Bronchial epithelial cell (primary cell): ENCODE measurements around the gene PLEKHG1. TPM values are rescaled to one million over a fixed set of nuclear protein-coding genes. Genes with fewer than 3 reads are reported as not detected.

ENCODE experiments used
- DNase-seq: peaks from one replicate; pipeline ENCODE4 v3.0.0-alpha.2; 2010; ENCODE audit warnings: low read depth
- FAIRE-seq: peaks from 2 replicates; lab custom pipeline; 2011; peaks lifted over from hg19 to GRCh38; lab: Jason Lieb, UNC
- H3K27me3 ChIP-seq: 2 replicates; pipeline ENCODE4 v1.5.1; 2011; ENCODE audit warnings: low read length; ENCODE audit not compliant: control insufficient read depth, insufficient read depth
- H3K36me3 ChIP-seq: 2 replicates; pipeline ENCODE4 v1.5.1; 2011; ENCODE audit warnings: low read length; ENCODE audit not compliant: control insufficient read depth, insufficient read depth
- H3K4me3 ChIP-seq: 2 replicates; pipeline ENCODE4 v1.5.1; 2011; ENCODE audit warnings: mild to moderate bottlenecking, low read depth, low read length, control low read depth
- CTCF ChIP-seq: IDR thresholded peaks from 2 replicates; pipeline ENCODE4 v1.5.1; 2011; ENCODE audit warnings: mild to moderate bottlenecking, moderate library complexity, low read length, control low read depth, inconsistent platforms; ENCODE audit not compliant: insufficient read depth, severe bottlenecking
- total RNA-seq: library from RNA; depleted of rRNA; stranded (reverse); fragments of >200 nt; gene quantifications from 2 replicates; pipeline ENCODE4 v1.2.1, GENCODE V29; 2014

PLEKHG1 gene
- total RNA-seq, 1 donor from 2014 or later, result 10.5 TPM

DNA sequence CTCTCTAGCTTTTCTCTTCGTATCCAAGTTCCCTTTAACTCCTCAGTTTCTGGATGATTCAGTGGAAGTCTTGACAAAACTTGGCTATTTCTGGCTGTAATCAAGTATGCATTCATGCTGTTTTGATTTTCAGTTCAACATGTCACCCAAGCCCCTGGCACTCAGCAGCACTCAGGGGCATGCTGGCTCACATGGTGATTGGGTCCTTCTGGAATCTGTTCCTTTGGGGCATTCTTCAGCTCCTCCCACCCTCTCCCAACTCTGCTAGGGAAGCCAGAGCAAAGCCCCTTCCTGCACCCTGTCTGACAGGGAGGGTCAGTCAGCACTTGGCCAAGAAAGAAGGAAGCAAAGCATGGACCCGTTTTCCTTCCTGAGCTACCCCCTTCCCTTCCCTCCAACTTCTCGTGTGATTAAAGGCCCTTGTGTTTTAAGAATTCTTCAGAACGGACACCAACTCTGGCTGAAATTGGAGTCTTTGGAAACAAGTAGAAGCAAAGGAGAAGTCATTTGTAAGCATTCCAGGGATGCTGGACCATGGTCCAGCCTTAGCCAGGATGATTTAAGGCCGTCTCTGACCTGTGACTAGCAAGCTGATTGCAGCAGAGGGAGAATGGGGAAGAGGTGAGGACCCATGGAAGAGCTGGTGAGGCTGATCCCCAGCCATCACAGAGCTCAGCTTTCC, 7.1 kb downstream of the PLEKHG1 start:
- Histone ChIP-seq H3K36me3 (no peaks in the 10 kb centered on the region), H3K4me3 (no peak overlapping the region), H3K27me3 (no peaks in the 10 kb centered on the region)
- no peak for TF ChIP-seq CTCF
- no peak for FAIRE-seq
- DNase-seq, result no peak

- Histone ChIP-seq H3K27me3 (no peaks in the 10 kb centered on the region), H3K4me3 (no peak overlapping the region), H3K36me3 (no peaks in the 10 kb centered on the region)
- DNase-seq (no peak), FAIRE-seq (no peak)
- TF ChIP-seq CTCF, result no peak
Measured at GRCh38 chr6:150607329-150607650, 7.6 kb downstream of the PLEKHG1 start.

- TF ChIP-seq CTCF, result no peak
- H3K27me3 ChIP-seq, result no peaks in the 10 kb centered on the region
- H3K36me3 ChIP-seq, result no peaks in the 10 kb centered on the region
- no peak for DNase-seq
- no peak overlapping the region for H3K4me3 ChIP-seq
- no peak for FAIRE-seq
Measured at GRCh38 chr6:150610584-150610983, 10.9 kb downstream of the PLEKHG1 start.

- TF ChIP-seq CTCF, result no peak
- no peak for FAIRE-seq
- DNase-seq, result no peak
- H3K4me3 ChIP-seq, result no peak overlapping the region
- no peaks in the 10 kb centered on the region for H3K36me3 ChIP-seq
- no peaks in the 10 kb centered on the region for H3K27me3 ChIP-seq
Measured at GRCh38 chr6:150613269-150613668, 13.6 kb downstream of the PLEKHG1 start.

DNA sequence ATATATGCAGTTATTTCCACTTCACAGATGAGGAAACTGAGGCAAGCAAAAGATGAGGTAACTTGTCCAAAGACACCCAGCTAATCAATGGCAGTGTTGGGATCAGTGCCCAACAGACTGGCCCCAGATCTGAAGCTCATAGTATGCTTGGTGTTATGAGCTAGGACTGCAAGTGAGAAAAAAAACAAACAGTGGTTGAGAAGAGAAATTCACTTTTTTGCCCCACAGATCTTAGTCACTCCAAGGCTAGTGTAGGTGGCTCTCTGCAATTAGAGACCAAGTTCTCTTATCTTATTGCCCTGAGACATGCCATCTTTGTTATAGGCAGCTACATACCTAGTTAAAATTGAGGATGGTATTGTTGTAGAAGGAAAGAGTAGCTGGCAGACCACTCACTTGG, 16.3 kb downstream of the PLEKHG1 start:
- H3K36me3 ChIP-seq, result no peaks in the 10 kb centered on the region
- H3K4me3 ChIP-seq, result no peak overlapping the region
- TF ChIP-seq CTCF, result no peak
- DNase-seq, result no peak
- peak; percentile 64 for FAIRE-seq
- no peaks in the 10 kb centered on the region for H3K27me3 ChIP-seq

DNA sequence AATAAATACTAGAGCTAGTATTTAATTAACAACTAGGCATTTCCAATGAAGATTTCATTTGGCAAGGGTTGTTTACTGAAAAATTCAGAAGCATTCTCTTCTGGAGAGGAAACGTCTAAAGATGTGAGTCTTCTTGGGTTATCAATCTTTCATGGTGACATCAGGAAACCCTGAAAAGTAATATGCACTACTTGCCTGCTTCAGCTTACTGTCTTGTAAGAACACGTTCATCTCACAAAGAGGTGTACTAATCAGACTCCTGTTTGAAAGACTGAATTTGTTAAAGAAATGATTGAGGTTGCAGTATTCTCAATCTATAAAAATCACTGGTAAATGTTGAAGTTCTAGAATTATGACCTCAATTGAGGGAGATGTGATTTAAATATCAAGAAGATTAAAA, 16.9 kb downstream of the PLEKHG1 start:
- no peaks in the 10 kb centered on the region for H3K36me3 ChIP-seq
- no peak for FAIRE-seq
- no peaks in the 10 kb centered on the region for H3K27me3 ChIP-seq
- no peak for DNase-seq
- no peak overlapping the region for H3K4me3 ChIP-seq
- no peak for TF ChIP-seq CTCF
